ENCODE results near the gene BMP6. TPM values are rescaled to one million over a fixed set of nuclear protein-coding genes. Genes with fewer than 3 reads are reported as not detected.

BMP6 gene
- total and polyA plus RNA-seq, 12 donors = 0.59 to 4.1 (median 2.6) TPM

- H3K4me3 ChIP-seq = no peak overlapping the region
These were observed 29.8 kb upstream of the BMP6 start for GRCh38 chr6:7696061-7696460.

GRCh38 chr6:7697432-7697819 lies 28.5 kb upstream of the BMP6 start:
- Histone ChIP-seq H3K36me3 (no peaks in the 10 kb centered on the region), H3K27ac (peak overlapping the region in 3 of 10 donors; percentile 6 to 66 (median 64)), H3K9me3 (no peaks in the 10 kb centered on the region), H3K27me3 (peaks cover 0 to 15% (median 2%) of the 10 kb centered on the region in 7 donors), H3K4me1 (peaks cover 0 to 14% (median 0%) of the 10 kb centered on the region in 9 donors), H3K4me3 (no peak overlapping the region)
- ATAC-seq (no peak), DNase-seq (no peak)
- intact Hi-C loops (cut with DNase I) = no loop called here
- no peak for TF ChIP-seq CTCF (IDR thresholded peaks at IDR 0.05)
- 62 to 75% methylated on average over 4 of the region's 4 CpGs for WGBS, 2 donors

More at GRCh38 chr6:7696061-7696460, 29.8 kb upstream of the BMP6 start:
- no peaks in the 10 kb centered on the region for H3K9me3 ChIP-seq
- 92 to 94% methylated on average over 8 of the region's 8 CpGs for WGBS, 2 donors
- TF ChIP-seq CTCF (IDR thresholded peaks at IDR 0.05) = no peak
- ATAC-seq (no peak), DNase-seq (no peak)
- peaks cover 0 to 20% (median 16%) of the 10 kb centered on the region in 7 donors for H3K27me3 ChIP-seq
- H3K36me3 ChIP-seq = no peaks in the 10 kb centered on the region
- peaks cover 0 to 14% (median 0%) of the 10 kb centered on the region in 9 donors for H3K4me1 ChIP-seq
- no peak overlapping the region for H3K27ac ChIP-seq
- intact Hi-C loops (cut with DNase I) = no loop called here

GRCh38 chr6:7697820-7698623 lies 27.9 kb upstream of the BMP6 start:
- H3K27ac ChIP-seq = peak overlapping the region in 3 of 10 donors; percentile 6 to 66 (median 64)
- H3K36me3 ChIP-seq = no peaks in the 10 kb centered on the region
- TF ChIP-seq CTCF (IDR thresholded peaks at IDR 0.05) = no peak
- H3K9me3 ChIP-seq = no peaks in the 10 kb centered on the region
- intact Hi-C loops (cut with DNase I) = no loop called here
- WGBS, 2 donors = 42 to 56% methylated on average over 12 of the region's 12 CpGs
- peaks cover 0 to 12% (median under 1%) of the 10 kb centered on the region in 7 donors for H3K27me3 ChIP-seq
- H3K4me3 ChIP-seq = no peak overlapping the region
- DNase-seq = peak in 1 of 2 donors; percentile 18
- H3K4me1 ChIP-seq = peaks cover 0 to 14% (median 0%) of the 10 kb centered on the region in 9 donors
- peak in 7 of 8 donors; percentile 57 to 87 (median 72) for ATAC-seq

GRCh38 chr6:7701212-7701834 lies 24.6 kb upstream of the BMP6 start:
- H3K36me3 ChIP-seq = no peaks in the 10 kb centered on the region
- no peak overlapping the region for H3K4me3 ChIP-seq
- WGBS, 2 donors = 74 to 78% methylated on average over 5 of the region's 5 CpGs
- no peak for ATAC-seq
- H3K27ac ChIP-seq = no peak overlapping the region
- DNase-seq = no peak
- H3K4me1 ChIP-seq = peaks cover 0 to 14% (median 0%) of the 10 kb centered on the region in 9 donors
- intact Hi-C loops (cut with DNase I) = no loop called here
- H3K9me3 ChIP-seq = no peaks in the 10 kb centered on the region
- H3K27me3 ChIP-seq = peaks cover 0 to 15% (median 0%) of the 10 kb centered on the region in 7 donors
- TF ChIP-seq CTCF (IDR thresholded peaks at IDR 0.05) = no peak

Measured in heart right ventricle (tissue), 16 donors.